K562 (cell line): ENCODE measurements around the gene EYA2.

ENCODE experiments used
- CTCF ChIP-seq, 3 experiments: IDR thresholded peaks in 2 of 3; conservative IDR thresholded peaks in 1 of 3; 2 replicates each; pipeline ENCODE4 v1.5.1; 2011 to 2012; ENCODE audit warnings: low read length in 3 of 3, mild to moderate bottlenecking in 3 of 3, control low read depth in 2 of 3, improper control_type of control experiment in 1 of 3, inconsistent platforms in 1 of 3, low read depth in 1 of 3, mixed read lengths in 1 of 3, moderate library complexity in 1 of 3; ENCODE audit not compliant: insufficient read depth in 2 of 3
- NR3C1 ChIP-seq: sonication (generic); formaldehyde crosslinking; IDR thresholded peaks from 2 replicates; pipeline ENCODE4 v1.8.1; 2022; ENCODE audit warnings: missing genetic modification reagents
- RBFOX2 ChIP-seq: fragments of 200-400 bp; formaldehyde crosslinking; IDR thresholded peaks from 2 replicates; pipeline ENCODE4 v1.6.1; 2017; ENCODE audit warnings: low read depth, mild to moderate bottlenecking, low read length, moderate library complexity
- ZBTB17 ChIP-seq: fragments of 450-650 bp; formaldehyde crosslinking; IDR thresholded peaks from 2 replicates; pipeline ENCODE4 v1.4.0; 2020; ENCODE audit warnings: mild to moderate bottlenecking
- ZNF324 ChIP-seq: fragments of 250-450 bp; sonication (Bioruptor Pico); IDR thresholded peaks from 2 replicates; pipeline ENCODE4 v1.4.0; 2020; ENCODE audit warnings: mild to moderate bottlenecking

DNA sequence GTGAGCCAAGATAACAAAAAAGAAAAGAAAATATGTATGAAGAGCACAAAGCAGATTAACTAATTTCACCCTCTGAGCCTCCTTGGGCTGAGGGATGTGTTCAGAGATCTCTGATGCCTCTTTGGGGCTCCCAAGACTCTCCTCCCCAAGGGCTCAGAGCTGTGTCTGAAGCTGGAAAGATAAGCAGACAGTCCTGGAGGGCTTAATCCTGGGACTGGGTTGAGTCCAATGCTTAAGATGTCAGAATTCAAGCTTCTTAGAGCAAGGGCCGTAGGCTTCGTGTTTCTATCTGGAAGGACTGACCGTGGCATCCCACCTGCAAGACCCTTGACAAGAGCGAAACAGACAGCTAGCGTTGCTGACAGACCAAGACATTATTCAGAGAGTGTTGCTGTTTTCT is 232.9 kb downstream of the EYA2 start:
- TF ChIP-seq NR3C1 (no peak), ZNF324 (CRISPR knock-in tag) (no peak), ZBTB17 (CRISPR knock-in tag) (no peak), RBFOX2 (no peak), CTCF (IDR thresholded peaks at IDR 0.05 in 2 of 3, conservative IDR thresholded peaks at IDR 0.05 in 1 of 3; ENCODE audit: insufficient read depth in 2 of 3, low read depth in 1 of 3, low read length in 3 of 3) (no peak)
